HCT116 (cell line): ENCODE results near the gene S100A12. TPM values are rescaled to one million over a fixed set of nuclear protein-coding genes. Genes with fewer than 3 reads are reported as not detected.

Experiments
- ATAC-seq: fragments of 200-7000 bp; cut with Tn5 transposase; 2 replicates; pipeline ENCODE4 v1.9.1; 2020; ENCODE audit warnings: mild to moderate bottlenecking, moderate library complexity
- BruUV-seq: library from RNA; stranded (reverse); fragments of 400-500 nt; replicated peaks from 2 replicates; lab custom pipeline; 2021; lab: Mats Ljungman, UMichigan
- CTCF ChIA-PET: fragments of 300-600 bp; sonication (Branson Sonifier 250); formaldehyde crosslinking; loops from one replicate; lab custom pipeline; 2021; ENCODE audit warnings: antibody characterized with exemption; lab: Charles Lee
- POLR2A ChIA-PET: fragments of 300-600, 350-600 bp; sonication (Branson Sonifier 250); formaldehyde crosslinking; loops from one replicate; lab custom pipeline; 2021; ENCODE audit warnings: antibody characterized with exemption; lab: Charles Lee
- RAD21 ChIA-PET, 2 experiments: fragments of 300-600 bp; sonication (Branson Sonifier 250); formaldehyde crosslinking; loops; one replicate each; lab custom pipeline; 2023; ENCODE audit warnings: low total read pairs in 2 of 2; ENCODE audit not compliant: uncharacterized antibody in 2 of 2, unreplicated experiment in 2 of 2, low non-redundant PET in 1 of 2; lab: Charles Lee
- DNase-seq: peaks from one replicate; pipeline ENCODE4 v3.0.0-alpha.2; 2010; ENCODE audit warnings: low read depth, low spot score
- H2AFZ ChIP-seq: fragments of 200-600 bp; shearing (Covaris generic), sonication (generic); 2 replicates; pipeline ENCODE4 v1.6.1; 2017; ENCODE audit warnings: low read depth, mixed run types, mixed read lengths, antibody characterized with exemption, low read length; ENCODE audit not compliant: poor library complexity, severe bottlenecking
- H3K27ac ChIP-seq: 2 replicates; pipeline ENCODE4 v1.5.1; 2012; ENCODE audit warnings: low read depth, low read length
- H3K27me3 ChIP-seq: fragments of 200-600 bp; sonication (generic); 2 replicates; pipeline ENCODE4 v1.6.1; 2016; ENCODE audit warnings: mixed run types, low read length, mixed read lengths; ENCODE audit not compliant: insufficient read depth
- H3K36me3 ChIP-seq, 2 experiments: fragments of 200-500 bp in 1 of 2; fragments of 200-600 bp in 1 of 2; sonication (Bioruptor generic) in 1 of 2; sonication (generic) in 1 of 2; 2 replicates each; pipeline versions ENCODE4 v1.5.1 to v1.6.1; 2014 to 2016; ENCODE audit warnings: low read length in 2 of 2, inconsistent platforms in 1 of 2, mixed read lengths in 1 of 2, mixed run types in 1 of 2; ENCODE audit not compliant: insufficient read depth in 2 of 2, control insufficient read depth in 1 of 2
- H3K4me1 ChIP-seq, 2 experiments: fragments of 200-600 bp in 1 of 2; sonication (generic) in 1 of 2; 2 replicates each; pipeline versions ENCODE4 v1.5.1 to v1.6.1; 2012 to 2017; ENCODE audit warnings: low read length in 2 of 2, inconsistent platforms in 1 of 2, mild to moderate bottlenecking in 1 of 2, mixed read lengths in 1 of 2, mixed run types in 1 of 2, moderate library complexity in 1 of 2; ENCODE audit not compliant: insufficient read depth in 2 of 2, control insufficient read depth in 1 of 2
- H3K4me2 ChIP-seq: fragments of 200-600 bp; sonication (generic); 2 replicates; pipeline ENCODE4 v1.6.1; 2017; ENCODE audit warnings: mixed run types, low read length, mixed read lengths
- H3K4me3 ChIP-seq, 2 experiments: fragments of 200-600 bp in 1 of 2; sonication (generic) in 1 of 2; replicated peaks in 1 of 2; 2 replicates each; pipeline ENCODE4 v1.5.1; 2011 to 2016; ENCODE audit warnings: low read length in 2 of 2, control low read depth in 1 of 2, low read depth in 1 of 2, mild to moderate bottlenecking in 1 of 2, mixed read lengths in 1 of 2, mixed run types in 1 of 2
- H3K79me2 ChIP-seq: fragments of 200-600 bp; sonication (generic); 2 replicates; pipeline ENCODE4 v1.6.1; 2017; ENCODE audit warnings: mild to moderate bottlenecking, mixed run types, low read length, moderate library complexity, mixed read lengths; ENCODE audit not compliant: insufficient read depth
- H3K9ac ChIP-seq: fragments of 200-600 bp; sonication (generic); 2 replicates; pipeline ENCODE4 v1.6.1; 2016; ENCODE audit warnings: low read length, mixed read lengths
- H3K9me2 ChIP-seq: fragments of 200-600 bp; sonication (generic), shearing (Covaris generic); 2 replicates; pipeline ENCODE4 v1.6.1; 2017; ENCODE audit warnings: mixed run types, mild to moderate bottlenecking, moderate library complexity; ENCODE audit not compliant: insufficient read depth
- H3K9me3 ChIP-seq, 2 experiments: fragments of 200-500 bp in 1 of 2; fragments of 200-600 bp in 1 of 2; sonication (Bioruptor generic) in 1 of 2; sonication (generic) in 1 of 2; 2 replicates each; pipeline ENCODE4 v1.6.1; 2014 to 2017; ENCODE audit warnings: low read length in 2 of 2, mixed read lengths in 2 of 2, inconsistent platforms in 1 of 2, low read depth in 1 of 2, mild to moderate bottlenecking in 1 of 2, mixed run types in 1 of 2, moderate library complexity in 1 of 2; ENCODE audit not compliant: control insufficient read depth in 1 of 2, insufficient read depth in 1 of 2
- H4K20me1 ChIP-seq: fragments of 200-600 bp; sonication (generic), shearing (Covaris generic); 2 replicates; pipeline ENCODE4 v1.6.1; 2017; ENCODE audit warnings: mixed run types, mild to moderate bottlenecking, moderate library complexity; ENCODE audit not compliant: insufficient read depth
- ATF3 ChIP-seq: IDR thresholded peaks from 2 replicates; pipeline ENCODE4 v1.6.1; 2012
- CEBPB ChIP-seq: IDR thresholded peaks from 2 replicates; pipeline ENCODE4 v1.6.1; 2012; ENCODE audit warnings: low read depth
- CTCF ChIP-seq, 3 experiments: fragments of 200-600 bp in 1 of 3; sonication (generic) in 1 of 3; IDR thresholded peaks in 2 of 3; conservative IDR thresholded peaks in 1 of 3; 2 replicates each; pipeline ENCODE4 v1.5.1; 2012 to 2017; ENCODE audit warnings: low read depth in 2 of 3, low read length in 2 of 3, antibody characterized with exemption in 1 of 3, borderline replicate concordance in 1 of 3, control low read depth in 1 of 3, mild to moderate bottlenecking in 1 of 3, mixed read lengths in 1 of 3, mixed run types in 1 of 3, moderate library complexity in 1 of 3; ENCODE audit not compliant: insufficient read depth in 1 of 3
- EGR1 ChIP-seq: IDR thresholded peaks from 2 replicates; pipeline ENCODE4 v1.6.1; 2012; ENCODE audit warnings: low read depth
- ELF1 ChIP-seq: IDR thresholded peaks from 2 replicates; pipeline ENCODE4 v1.6.1; 2012; ENCODE audit warnings: low read depth, borderline replicate concordance
- EZH2 ChIP-seq: fragments of 200-600 bp; sonication (generic); IDR thresholded peaks from 2 replicates; pipeline ENCODE4 v1.6.1; 2017; ENCODE audit warnings: antibody characterized with exemption, mixed run types
- EZH2phosphoT487 ChIP-seq: fragments of 200-600 bp; IDR thresholded peaks from 2 replicates; pipeline ENCODE4 v1.6.1; 2018; ENCODE audit warnings: antibody characterized with exemption, borderline replicate concordance
- FOSL1 ChIP-seq: IDR thresholded peaks from 2 replicates; pipeline ENCODE4 v1.6.1; 2012; ENCODE audit warnings: low read depth
- JUND ChIP-seq: IDR thresholded peaks from 2 replicates; pipeline ENCODE4 v1.6.1; 2012
- MAX ChIP-seq: IDR thresholded peaks from 2 replicates; pipeline ENCODE4 v1.6.1; 2012
- POLR2A ChIP-seq: IDR thresholded peaks from 2 replicates; pipeline ENCODE4 v1.7.0; 2011; ENCODE audit warnings: borderline replicate concordance; ENCODE audit not compliant: insufficient read depth, insufficient read length; ENCODE audit errors: extremely low read depth
- POLR2AphosphoS5 ChIP-seq: IDR thresholded peaks from 2 replicates; pipeline ENCODE4 v1.6.1; 2011; ENCODE audit warnings: mild to moderate bottlenecking, low read depth, low read length, moderate library complexity
- REST ChIP-seq: IDR thresholded peaks from 2 replicates; pipeline ENCODE4 v1.6.1; 2012; ENCODE audit warnings: low read depth
- SIN3A ChIP-seq: IDR thresholded peaks from 2 replicates; pipeline ENCODE4 v1.6.1; 2012; ENCODE audit warnings: low read depth
- SP1 ChIP-seq: IDR thresholded peaks from 2 replicates; pipeline ENCODE4 v1.6.1; 2012; ENCODE audit warnings: low read depth
- SRF ChIP-seq: IDR thresholded peaks from 2 replicates; pipeline ENCODE4 v1.6.1; 2012; ENCODE audit warnings: low read depth
- TCF7L2 ChIP-seq: IDR thresholded peaks from 2 replicates; pipeline ENCODE4 v1.7.0; 2011; ENCODE audit warnings: borderline replicate concordance, inconsistent platforms; ENCODE audit not compliant: insufficient read depth, insufficient read length; ENCODE audit errors: extremely low read depth
- YY1 ChIP-seq: IDR thresholded peaks from 2 replicates; pipeline ENCODE4 v1.6.1; 2011; ENCODE audit warnings: low read length, low read depth, moderate library complexity, mild to moderate bottlenecking; ENCODE audit not compliant: insufficient replicate concordance; ENCODE audit errors: extremely low read depth
- ZBTB33 ChIP-seq: IDR thresholded peaks from 2 replicates; pipeline ENCODE4 v1.6.1; 2011; ENCODE audit warnings: mild to moderate bottlenecking, low read length, moderate library complexity; ENCODE audit not compliant: insufficient replicate concordance; ENCODE audit errors: extremely low read depth
- ZNF274 ChIP-seq: fragments of 200-500 bp; sonication (Bioruptor generic); IDR thresholded peaks from 2 replicates; pipeline ENCODE4 v1.6.1; 2014; ENCODE audit warnings: mild to moderate bottlenecking, low read depth, low read length, inconsistent platforms
- intact Hi-C: fragments of 100-400 bp; cut with micrococcal nuclease; formaldehyde crosslinking; loops from 2 replicates; pipeline ENCODE4 v1.10.0; 2022
- total RNA-seq: library from RNA; stranded (reverse); gene quantifications from one replicate; pipeline ENCODE4 v1.2.1, GENCODE V29; 2021; ENCODE audit not compliant: unreplicated experiment

The S100A12 gene
- total RNA-seq, 1 experiment from 2014 or later, result not detected

GRCh38 chr1:153367090-153367489, 8.3 kb downstream of the S100A12 start:
- H2AFZ ChIP-seq, result no peak overlapping the region
- H3K9me3 ChIP-seq, result no peaks in the 10 kb centered on the region
- BruUV-seq, result no TSS peak
- H3K9me2 ChIP-seq, result no peaks in the 10 kb centered on the region
- ChIA-PET POLR2A (no interaction called here), RAD21 (no interaction called here), CTCF (no interaction called here)
- H4K20me1 ChIP-seq, result no peaks in the 10 kb centered on the region
- intact Hi-C loops, result no loop called here
- H3K36me3 ChIP-seq, result no peaks in the 10 kb centered on the region
- TF ChIP-seq EGR1 (no peak), REST (no peak), POLR2A (no peak), SP1 (no peak), JUND (no peak), EZH2 (no peak), EZH2phosphoT487 (no peak), SRF (no peak), TCF7L2 (no peak), MAX (no peak), SIN3A (no peak), ATF3 (no peak), CEBPB (no peak), ZNF274 (no peak), CTCF (IDR thresholded peaks at IDR 0.05 in 2 of 3, conservative IDR thresholded peaks at IDR 0.05 in 1 of 3; ENCODE audit: borderline replicate concordance in 1 of 3, insufficient read depth in 1 of 3, low read depth in 2 of 3, low read length in 2 of 3) (no peak), FOSL1 (no peak), ZBTB33 (no peak), POLR2AphosphoS5 (no peak), ELF1 (no peak), YY1 (no peak)
- DNase-seq, result no peak
- no peak overlapping the region for H3K9ac ChIP-seq
- H3K27ac ChIP-seq, result no peak overlapping the region
- H3K4me3 ChIP-seq, result no peak overlapping the region
- no peak overlapping the region for H3K4me2 ChIP-seq
- H3K79me2 ChIP-seq, result no peaks in the 10 kb centered on the region
- H3K4me1 ChIP-seq, result no peaks in the 10 kb centered on the region
- H3K27me3 ChIP-seq, result peaks cover 33% of the 10 kb centered on the region
- ATAC-seq, result no peak
